Glutamatergic neuron (in vitro differentiated cells): ENCODE measurements around the gene CD151. TPM values are rescaled to one million over a fixed set of nuclear protein-coding genes. Genes with fewer than 3 reads are reported as not detected.

Experiments used
- DNase-seq: peaks from one replicate; pipeline ENCODE4 v3.0.0; 2022
- H3K27ac Mint-ChIP-seq: one replicate; pipeline ENCODE4 v1.8.0; 2020; ENCODE audit warnings: mild to moderate bottlenecking, mixed read lengths, inconsistent platforms; ENCODE audit not compliant: unreplicated experiment
- H3K27me3 Mint-ChIP-seq: one replicate; pipeline ENCODE4 v1.8.0; 2020; ENCODE audit warnings: mild to moderate bottlenecking, moderate library complexity, mixed read lengths, inconsistent platforms; ENCODE audit not compliant: unreplicated experiment
- H3K36me3 Mint-ChIP-seq: one replicate; pipeline ENCODE4 v1.8.0; 2020; ENCODE audit warnings: mild to moderate bottlenecking, mixed read lengths, inconsistent platforms; ENCODE audit not compliant: unreplicated experiment
- H3K4me1 Mint-ChIP-seq: one replicate; pipeline ENCODE4 v1.8.0; 2020; ENCODE audit warnings: mild to moderate bottlenecking, low read depth, mixed read lengths, inconsistent platforms; ENCODE audit not compliant: unreplicated experiment
- H3K4me3 Mint-ChIP-seq: one replicate; pipeline ENCODE4 v1.8.0; 2020; ENCODE audit warnings: mild to moderate bottlenecking, mixed read lengths, inconsistent platforms; ENCODE audit not compliant: unreplicated experiment
- H3K9me3 Mint-ChIP-seq: one replicate; pipeline ENCODE4 v1.8.0; 2020; ENCODE audit warnings: mild to moderate bottlenecking, moderate library complexity, mixed read lengths, inconsistent platforms; ENCODE audit not compliant: unreplicated experiment
- total RNA-seq: library from RNA; stranded (reverse); fragmentation: NEBNext Ultra II Directional; extraction: Animal tissue kit (Norgen Biotek cat#: 25700); gene quantifications from one replicate; pipeline ENCODE4 v1.2.1, GENCODE V29; 2021; ENCODE audit not compliant: unreplicated experiment
- TF ChIP-seq, protein P1 (sequence below): fragments of 200-600 bp; sonication (generic); IDR thresholded peaks from one replicate; pipeline ENCODE4 v1.5.0; 2021; ENCODE audit not compliant: partially characterized antibody, unreplicated experiment

The CD151 gene
- total RNA-seq, 1 donor from 2014 or later, result 346 TPM

DNA sequence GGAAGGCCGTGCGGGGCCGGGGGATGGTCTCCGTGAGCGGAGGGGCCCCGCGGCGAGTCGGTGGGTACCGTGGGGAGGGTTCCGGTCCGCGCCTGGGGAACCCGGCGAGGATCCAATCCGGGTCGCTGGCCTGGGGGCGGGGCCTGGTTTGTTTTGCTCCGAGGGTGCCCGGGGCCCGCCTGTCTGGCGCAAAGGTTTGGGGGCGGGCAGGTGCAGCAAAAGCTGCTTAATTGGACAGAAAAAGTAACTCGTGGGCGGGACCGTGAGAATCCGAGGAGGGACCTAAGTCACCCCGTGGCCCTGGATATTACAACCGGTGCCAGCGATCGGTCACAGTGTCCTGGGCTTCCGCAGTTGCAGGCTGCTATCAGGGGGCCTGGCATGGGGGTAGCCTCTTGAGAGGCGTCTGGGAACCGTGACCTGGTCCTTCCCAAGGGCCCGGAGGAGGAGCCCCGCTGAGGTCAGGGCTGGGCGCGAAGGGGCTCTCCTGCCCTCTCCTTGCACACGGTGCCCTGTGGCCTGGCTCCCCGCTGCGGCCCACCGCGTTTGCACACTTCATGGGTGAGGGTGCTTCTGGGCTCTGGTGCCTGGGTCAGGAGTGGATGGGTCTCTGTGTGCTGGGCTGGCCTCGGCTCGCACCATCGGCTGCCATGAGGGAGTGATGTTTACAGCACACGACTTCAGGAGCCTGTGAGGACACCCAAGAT is 12.7 kb upstream of the CD151 start:
- peak; percentile 61 for DNase-seq
- no peaks in the 10 kb centered on the region for H3K4me1 Mint-ChIP-seq
- peaks cover 8% of the 10 kb centered on the region for H3K27me3 Mint-ChIP-seq
- TF ChIP-seq, protein P1, sequence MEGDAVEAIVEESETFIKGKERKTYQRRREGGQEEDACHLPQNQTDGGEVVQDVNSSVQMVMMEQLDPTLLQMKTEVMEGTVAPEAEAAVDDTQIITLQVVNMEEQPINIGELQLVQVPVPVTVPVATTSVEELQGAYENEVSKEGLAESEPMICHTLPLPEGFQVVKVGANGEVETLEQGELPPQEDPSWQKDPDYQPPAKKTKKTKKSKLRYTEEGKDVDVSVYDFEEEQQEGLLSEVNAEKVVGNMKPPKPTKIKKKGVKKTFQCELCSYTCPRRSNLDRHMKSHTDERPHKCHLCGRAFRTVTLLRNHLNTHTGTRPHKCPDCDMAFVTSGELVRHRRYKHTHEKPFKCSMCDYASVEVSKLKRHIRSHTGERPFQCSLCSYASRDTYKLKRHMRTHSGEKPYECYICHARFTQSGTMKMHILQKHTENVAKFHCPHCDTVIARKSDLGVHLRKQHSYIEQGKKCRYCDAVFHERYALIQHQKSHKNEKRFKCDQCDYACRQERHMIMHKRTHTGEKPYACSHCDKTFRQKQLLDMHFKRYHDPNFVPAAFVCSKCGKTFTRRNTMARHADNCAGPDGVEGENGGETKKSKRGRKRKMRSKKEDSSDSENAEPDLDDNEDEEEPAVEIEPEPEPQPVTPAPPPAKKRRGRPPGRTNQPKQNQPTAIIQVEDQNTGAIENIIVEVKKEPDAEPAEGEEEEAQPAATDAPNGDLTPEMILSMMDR, result no peak
- H3K9me3 Mint-ChIP-seq, result no peaks in the 10 kb centered on the region
- no peak overlapping the region for H3K27ac Mint-ChIP-seq
- peak overlapping the region; percentile 84 for H3K4me3 Mint-ChIP-seq
- no peaks in the 10 kb centered on the region for H3K36me3 Mint-ChIP-seq

DNA sequence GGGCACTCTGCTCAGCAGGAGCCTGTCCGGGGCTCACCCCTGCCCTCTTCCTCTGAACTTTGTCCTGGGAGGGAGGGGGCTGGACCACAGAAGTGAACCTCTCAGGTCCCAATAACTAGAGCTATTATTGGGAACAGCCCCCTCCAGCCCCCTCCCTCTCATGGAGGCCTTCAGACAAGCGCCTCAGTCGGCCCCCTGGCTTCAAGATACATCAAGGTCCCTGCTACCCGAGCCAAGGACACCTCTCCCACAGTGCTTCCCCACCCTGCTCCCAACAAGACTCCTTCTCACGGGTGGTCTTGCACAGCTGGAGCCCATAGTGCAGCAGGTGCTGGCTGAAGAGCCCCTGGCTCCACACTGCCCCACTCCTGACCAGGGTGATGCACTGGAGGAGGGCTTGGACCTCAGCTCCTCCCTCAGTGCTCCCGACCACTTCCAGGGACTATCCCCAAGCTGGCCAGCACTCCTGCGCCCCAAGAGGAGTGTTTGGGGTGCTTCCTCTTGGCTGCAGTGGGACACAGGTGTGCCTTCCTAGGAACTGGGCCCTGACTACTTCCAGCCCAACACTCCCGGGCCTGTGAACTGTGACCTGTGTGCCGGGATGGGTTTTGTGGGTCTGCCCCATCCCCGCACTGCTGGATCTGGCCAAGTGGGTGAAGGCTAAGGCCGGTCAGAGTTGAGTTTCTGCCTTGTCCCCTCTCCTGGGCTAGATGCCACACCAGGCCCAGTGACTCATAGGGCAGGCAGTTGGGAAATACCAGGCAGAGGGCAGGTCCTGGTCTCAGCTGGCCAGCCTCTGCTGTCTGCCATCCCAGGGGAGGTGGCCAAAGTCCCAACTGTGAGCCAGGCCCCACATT is 11.9 kb upstream of the CD151 start:
- Mint-ChIP-seq H3K27me3 (peaks cover 10% of the 10 kb centered on the region), H3K4me3 (peak overlapping the region; percentile 84), H3K36me3 (no peaks in the 10 kb centered on the region), H3K27ac (no peak overlapping the region), H3K4me1 (no peaks in the 10 kb centered on the region), H3K9me3 (no peaks in the 10 kb centered on the region)
- TF ChIP-seq, protein P1, result no peak
- peak; percentile 27 for DNase-seq

DNA sequence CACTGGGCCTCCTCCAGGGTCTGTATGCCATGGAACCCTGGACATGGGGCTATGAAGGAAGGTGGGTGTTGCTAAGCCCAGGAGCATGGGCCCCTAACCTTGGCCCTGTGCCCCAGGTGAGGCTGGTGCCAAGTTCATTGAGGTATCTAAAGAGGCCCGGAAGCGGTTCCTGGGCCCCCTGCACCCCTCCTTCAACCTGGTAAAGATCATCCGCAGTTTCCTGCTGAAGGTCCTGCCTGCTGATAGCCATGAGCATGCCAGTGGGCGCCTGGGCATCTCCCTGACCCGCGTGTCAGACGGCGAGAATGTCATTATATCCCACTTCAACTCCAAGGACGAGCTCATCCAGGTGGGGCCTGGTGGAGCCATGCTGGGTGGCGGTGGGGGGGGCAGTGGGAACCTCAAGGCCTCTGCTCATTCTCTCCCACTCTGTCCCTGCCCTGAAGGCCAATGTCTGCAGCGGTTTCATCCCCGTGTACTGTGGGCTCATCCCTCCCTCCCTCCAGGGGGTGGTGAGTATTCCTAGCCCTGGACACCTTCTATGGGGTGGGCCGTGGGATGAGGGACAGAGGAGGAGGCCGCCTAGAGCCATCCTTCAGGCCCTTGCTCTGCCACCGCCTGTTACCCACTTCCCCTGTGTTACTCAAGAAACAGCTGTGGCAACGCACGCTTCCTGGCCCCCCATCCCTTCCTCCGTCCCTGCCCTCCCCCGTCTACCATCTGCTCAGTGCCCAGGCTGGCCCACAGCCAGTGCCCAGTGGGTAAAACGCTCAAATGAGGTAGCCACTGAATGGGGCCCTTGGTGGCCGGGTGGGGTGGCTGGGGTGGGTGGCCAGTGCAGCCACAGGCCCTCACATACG is 11.0 kb upstream of the CD151 start:
- no peak for DNase-seq
- TF ChIP-seq, protein P1, result no peak
- Mint-ChIP-seq H3K4me1 (no peaks in the 10 kb centered on the region), H3K27ac (no peak overlapping the region), H3K9me3 (peaks cover 3% of the 10 kb centered on the region), H3K27me3 (peaks cover 14% of the 10 kb centered on the region), H3K4me3 (no peak overlapping the region), H3K36me3 (no peaks in the 10 kb centered on the region)

DNA sequence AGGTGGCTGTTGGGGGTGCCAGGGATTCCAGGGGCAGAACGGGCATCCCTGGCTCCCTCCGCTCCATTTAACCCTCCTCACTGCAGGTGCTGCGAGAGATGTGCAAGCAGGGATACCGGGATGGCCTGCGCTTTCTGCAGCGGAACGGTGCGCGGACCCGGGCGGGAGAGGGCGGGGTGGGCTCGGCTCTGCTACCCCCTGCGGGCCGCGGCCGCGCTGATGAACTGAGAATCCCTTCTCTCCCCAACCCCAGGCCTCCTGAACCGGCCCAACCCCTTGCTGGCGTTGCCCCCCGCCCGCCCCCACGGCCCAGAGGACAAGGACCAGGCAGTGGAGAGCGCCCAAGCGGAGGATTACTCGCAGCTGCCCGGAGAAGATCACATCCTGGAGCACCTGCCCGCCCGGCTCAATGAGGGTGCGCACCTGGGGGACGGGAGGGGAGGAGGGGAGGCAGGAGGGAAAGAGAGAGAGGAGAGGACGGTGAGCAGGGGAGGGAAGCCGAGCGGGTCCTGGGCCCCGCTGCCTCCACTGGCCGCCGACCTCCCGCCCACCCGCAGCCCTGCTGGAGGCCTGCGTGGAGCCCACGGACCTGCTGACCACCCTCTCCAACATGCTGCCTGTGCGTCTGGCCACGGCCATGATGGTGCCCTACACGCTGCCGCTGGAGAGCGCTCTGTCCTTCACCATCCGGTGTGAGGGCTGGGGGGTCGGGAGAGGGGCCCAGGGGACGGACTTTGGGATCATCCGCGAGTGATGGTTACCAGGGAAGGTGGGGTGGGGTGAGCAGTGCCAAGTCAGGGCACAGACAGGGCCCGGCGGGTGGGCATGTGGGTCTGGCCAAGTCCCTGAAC is 9.1 kb upstream of the CD151 start:
- H3K36me3 Mint-ChIP-seq, result no peaks in the 10 kb centered on the region
- H3K9me3 Mint-ChIP-seq, result peaks cover 3% of the 10 kb centered on the region
- peaks cover 13% of the 10 kb centered on the region for H3K27me3 Mint-ChIP-seq
- TF ChIP-seq, protein P1, result no peak
- no peak overlapping the region for H3K27ac Mint-ChIP-seq
- no peak overlapping the region for H3K4me3 Mint-ChIP-seq
- peaks cover 8% of the 10 kb centered on the region for H3K4me1 Mint-ChIP-seq
- peak; percentile 15 for DNase-seq
